Body of pancreas (tissue), 4 donors: ENCODE data around the gene RCC2.

Experiments
- POLR2A ChIP-seq, 3 donors: fragments of 450-650 bp; IDR thresholded peaks; one replicate each; pipeline ENCODE4 v1.6.1; 2016; ENCODE audit warnings: antibody characterized with exemption in 3 of 3, mild to moderate bottlenecking in 2 of 3
- TF ChIP-seq, protein P1 (sequence below), 7 experiments: fragments of 450-650 bp in 4 of 7; fragments of 200-600 bp in 3 of 7; sonication (generic) in 3 of 7; IDR thresholded peaks; one replicate each; pipeline ENCODE4 v1.5.1; 2016 to 2019; ENCODE audit warnings: antibody characterized with exemption in 7 of 7

DNA sequence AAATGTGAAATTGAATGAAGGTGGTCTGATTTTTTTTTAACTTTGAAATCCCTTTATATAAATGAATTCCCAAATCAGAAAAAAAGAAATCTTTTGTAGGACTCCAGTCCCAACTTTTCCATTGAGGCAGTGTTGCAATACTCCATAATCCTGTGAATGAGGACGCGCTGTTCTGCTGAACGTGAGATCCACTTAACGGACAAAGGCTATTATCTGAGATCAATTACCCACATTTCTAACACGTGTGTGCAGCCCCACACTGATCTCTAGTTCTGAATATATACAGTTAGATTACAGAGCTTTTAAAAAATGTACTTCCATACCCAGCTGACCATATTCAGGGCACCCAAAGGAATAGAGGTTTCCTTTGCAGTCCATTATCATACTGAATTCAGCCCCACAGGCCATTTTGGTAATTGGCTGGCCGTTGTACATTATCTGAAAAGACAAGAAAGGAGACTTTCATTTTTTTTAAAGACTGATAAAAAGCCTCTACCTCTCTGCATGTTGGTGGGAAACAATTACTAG lies 19.0 kb downstream of the RCC2 start:
- TF ChIP-seq, protein P1, sequence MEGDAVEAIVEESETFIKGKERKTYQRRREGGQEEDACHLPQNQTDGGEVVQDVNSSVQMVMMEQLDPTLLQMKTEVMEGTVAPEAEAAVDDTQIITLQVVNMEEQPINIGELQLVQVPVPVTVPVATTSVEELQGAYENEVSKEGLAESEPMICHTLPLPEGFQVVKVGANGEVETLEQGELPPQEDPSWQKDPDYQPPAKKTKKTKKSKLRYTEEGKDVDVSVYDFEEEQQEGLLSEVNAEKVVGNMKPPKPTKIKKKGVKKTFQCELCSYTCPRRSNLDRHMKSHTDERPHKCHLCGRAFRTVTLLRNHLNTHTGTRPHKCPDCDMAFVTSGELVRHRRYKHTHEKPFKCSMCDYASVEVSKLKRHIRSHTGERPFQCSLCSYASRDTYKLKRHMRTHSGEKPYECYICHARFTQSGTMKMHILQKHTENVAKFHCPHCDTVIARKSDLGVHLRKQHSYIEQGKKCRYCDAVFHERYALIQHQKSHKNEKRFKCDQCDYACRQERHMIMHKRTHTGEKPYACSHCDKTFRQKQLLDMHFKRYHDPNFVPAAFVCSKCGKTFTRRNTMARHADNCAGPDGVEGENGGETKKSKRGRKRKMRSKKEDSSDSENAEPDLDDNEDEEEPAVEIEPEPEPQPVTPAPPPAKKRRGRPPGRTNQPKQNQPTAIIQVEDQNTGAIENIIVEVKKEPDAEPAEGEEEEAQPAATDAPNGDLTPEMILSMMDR (IDR thresholded peaks at IDR 0.05), result no peak
- no peak for TF ChIP-seq POLR2A (IDR thresholded peaks at IDR 0.05)
